Measurements from ENCODE around the gene BUD13.

Gene BUD13

DNA sequence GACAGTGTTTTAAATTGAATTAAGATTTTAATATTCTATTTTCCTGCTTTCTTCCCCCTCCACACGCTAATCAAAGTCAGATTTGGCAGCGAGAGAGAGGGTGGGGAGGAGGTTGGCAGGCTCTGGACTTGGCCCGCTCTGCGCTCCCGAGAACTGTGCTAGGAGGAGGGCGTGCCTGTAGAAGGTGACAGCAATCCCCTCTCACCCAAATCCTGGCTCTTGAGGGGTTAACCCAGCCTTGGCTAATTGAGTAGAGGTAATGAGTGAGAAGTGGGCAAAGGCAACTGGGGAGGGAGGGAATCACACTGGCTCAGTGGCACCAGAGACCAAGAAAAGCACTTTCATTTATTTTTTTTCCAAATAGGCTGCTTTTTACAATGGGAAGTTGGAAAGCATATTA lies 42.2 kb downstream of the BUD13 start:
- no peak for DNase-seq (ENCODE audit: extremely low read depth, low read depth)
- no peak overlapping the region for H3K4me3 ChIP-seq (replicated peaks; ENCODE audit: low read depth, low read length)
- no peak for TF ChIP-seq CTCF (IDR thresholded peaks at IDR 0.05; ENCODE audit: low read depth, low read length, missing control alignments)

- no peak for DNase-seq (ENCODE audit: extremely low read depth, low read depth)
- H3K4me3 ChIP-seq (replicated peaks; ENCODE audit: low read depth, low read length): no peak overlapping the region
- TF ChIP-seq CTCF (IDR thresholded peaks at IDR 0.05; ENCODE audit: low read depth, low read length, missing control alignments): no peak
Measured at GRCh38 chr11:116730241-116730561, 42.6 kb downstream of the BUD13 start.

- DNase-seq (ENCODE audit: extremely low read depth, low read depth): no peak
- no peak for TF ChIP-seq CTCF (IDR thresholded peaks at IDR 0.05; ENCODE audit: low read depth, low read length, missing control alignments)
- H3K4me3 ChIP-seq (replicated peaks; ENCODE audit: low read depth, low read length): no peak overlapping the region
Measured at GRCh38 chr11:116729501-116730240, 43.1 kb downstream of the BUD13 start.

DNA sequence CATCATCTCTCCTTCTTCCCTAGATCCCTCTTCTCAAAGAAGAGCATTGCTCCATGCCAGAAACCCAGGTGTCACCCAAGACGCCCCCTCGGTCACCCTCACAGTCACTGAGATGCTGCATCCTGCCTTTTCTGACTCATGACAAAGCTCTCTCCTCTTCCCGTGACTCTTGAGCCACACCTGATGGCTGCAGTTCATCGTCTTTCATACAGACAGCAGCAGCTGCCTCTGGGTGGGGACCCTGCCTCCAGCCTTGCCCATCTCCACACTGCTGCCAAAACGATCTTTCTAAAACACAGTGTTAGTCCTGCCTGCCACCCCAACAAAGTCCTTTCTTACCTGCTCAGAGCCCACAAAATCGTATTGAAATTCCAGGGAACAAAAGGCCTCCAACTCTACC lies 44.8 kb downstream of the BUD13 start:
- no peak overlapping the region for H3K4me3 ChIP-seq (replicated peaks; ENCODE audit: low read depth, low read length)
- DNase-seq (ENCODE audit: extremely low read depth, low read depth): no peak
- no peak for TF ChIP-seq CTCF (IDR thresholded peaks at IDR 0.05; ENCODE audit: low read depth, low read length, missing control alignments)

DNA sequence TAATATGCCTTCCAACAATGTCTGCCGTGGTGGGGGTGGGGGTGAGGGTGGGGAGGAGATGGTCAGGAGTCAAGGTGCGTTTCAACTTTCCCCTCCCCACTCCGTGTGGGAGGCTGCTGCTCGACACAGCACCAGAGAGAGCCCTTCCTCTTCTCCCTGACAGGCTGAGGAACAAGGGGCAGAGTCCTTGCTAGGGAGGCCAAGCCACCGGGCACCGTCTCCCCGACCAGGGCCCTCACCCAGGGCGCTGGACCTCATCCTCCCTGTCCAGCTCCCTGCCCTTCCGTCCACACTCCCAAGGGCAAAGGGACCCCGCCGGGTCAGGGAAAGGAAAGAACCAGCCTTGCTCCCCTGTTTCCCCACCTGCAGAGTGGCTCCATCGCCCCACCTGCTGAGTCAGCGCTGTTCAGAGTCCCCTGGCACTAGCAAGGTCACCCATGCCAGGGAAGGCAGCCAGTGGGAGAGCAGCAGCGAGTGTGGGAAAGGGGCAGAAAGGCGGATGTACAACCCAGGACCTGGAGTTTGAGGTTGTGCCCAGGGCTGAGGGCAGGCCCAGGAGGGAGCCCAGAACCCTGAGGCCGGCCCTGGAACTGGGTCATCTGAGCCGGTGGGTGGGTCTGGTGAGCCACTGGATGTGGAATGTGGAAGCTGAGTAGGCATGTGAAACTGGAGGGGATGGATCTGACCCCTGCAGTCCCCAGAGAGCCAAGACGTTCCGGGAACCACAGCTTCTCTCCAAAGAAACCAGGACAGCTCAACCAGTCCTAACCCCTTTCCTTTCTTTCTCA lies 47.2 kb downstream of the BUD13 start:
- no peak for TF ChIP-seq CTCF (IDR thresholded peaks at IDR 0.05; ENCODE audit: low read depth, low read length, missing control alignments)
- no peak for DNase-seq (ENCODE audit: extremely low read depth, low read depth)
- H3K4me3 ChIP-seq (replicated peaks; ENCODE audit: low read depth, low read length): no peak overlapping the region

GRCh38 chr11:116724813-116725212 lies 48.0 kb downstream of the BUD13 start:
- no peak for TF ChIP-seq CTCF (IDR thresholded peaks at IDR 0.05; ENCODE audit: low read depth, low read length, missing control alignments)

More at GRCh38 chr11:116724813-116725212, 48.0 kb downstream of the BUD13 start:
- no peak overlapping the region for H3K4me3 ChIP-seq (replicated peaks; ENCODE audit: low read depth, low read length)
- DNase-seq (ENCODE audit: extremely low read depth, low read depth): no peak
